GM23248 (cell line): ENCODE results near the gene VPS36.
"Not testable (repeated sequence)": the region's sequence is repeated elsewhere in the genome, so short reads cannot be mapped to it uniquely, and the experiment has no call there.

ENCODE experiments used
- EZH2 ChIP-seq: fragments of 200-600 bp; sonication (generic); IDR thresholded peaks from 2 replicates; pipeline ENCODE4 v1.6.1; 2018; ENCODE audit warnings: antibody characterized with exemption, mild to moderate bottlenecking; ENCODE audit not compliant: insufficient read depth, poor library complexity, severe bottlenecking
- EZH2phosphoT487 ChIP-seq: fragments of 200-600 bp; sonication (generic); IDR thresholded peaks from 2 replicates; pipeline ENCODE4 v1.6.1; 2018; ENCODE audit warnings: antibody characterized with exemption, moderate library complexity, mild to moderate bottlenecking, low read depth; ENCODE audit not compliant: insufficient read depth

DNA sequence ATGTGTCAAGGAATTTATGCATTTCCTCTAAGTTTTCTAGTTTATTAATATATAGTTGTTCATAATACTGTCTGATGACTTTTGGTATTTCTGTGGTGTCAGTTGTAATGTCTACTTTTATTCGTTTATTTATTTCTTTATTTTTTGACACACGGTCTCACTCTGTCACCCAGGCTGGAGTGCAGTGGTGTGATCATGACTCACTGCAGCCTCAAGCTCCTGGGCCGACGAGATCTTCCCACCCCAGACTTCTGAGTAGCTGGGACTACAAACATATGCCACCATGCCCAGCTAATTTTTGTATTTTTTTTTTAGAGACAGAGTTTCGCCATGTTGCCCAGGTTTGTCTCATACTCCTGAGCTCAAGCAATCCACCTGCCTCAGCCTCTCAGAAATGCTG, 43.8 kb upstream of the VPS36 start:
- not testable (repeated sequence) for TF ChIP-seq EZH2phosphoT487, EZH2
